Cardiac muscle cell (in vitro differentiated cells and primary cell): Measurements from ENCODE around the gene RUNX2. TPM values are rescaled to one million over a fixed set of nuclear protein-coding genes. Genes with fewer than 3 reads are reported as not detected.

Experiments
- DNase-seq, 2 donors: peaks; one replicate each; pipeline versions ENCODE4 v3.0.0 to v3.0.0-alpha.2; 2010 to 2017; ENCODE audit warnings: low read depth in 1 of 2, low spot score in 1 of 2
- H3K27ac ChIP-seq: fragments of 200-600 bp; sonication (generic); 2 replicates; pipeline ENCODE4 v1.5.1; 2016
- H3K27me3 ChIP-seq: fragments of 200-600 bp; sonication (generic); 2 replicates; pipeline ENCODE4 v1.6.0; 2016; ENCODE audit warnings: control low read depth
- H3K36me3 ChIP-seq: fragments of 200-600 bp; sonication (generic); 2 replicates; pipeline ENCODE4 v1.5.1; 2016; ENCODE audit warnings: control low read depth
- H3K4me1 ChIP-seq: fragments of 200-600 bp; sonication (generic); 2 replicates; pipeline ENCODE4 v1.8.1; 2017; ENCODE audit warnings: low read depth, mild to moderate bottlenecking, mixed run types
- H3K4me3 ChIP-seq: fragments of 200-600 bp; sonication (generic); 2 replicates; pipeline ENCODE4 v1.5.1; 2016; ENCODE audit warnings: mild to moderate bottlenecking
- H3K9me3 ChIP-seq: fragments of 200-600 bp; sonication (generic); 2 replicates; pipeline ENCODE4 v1.5.1; 2017; ENCODE audit warnings: low read depth, mild to moderate bottlenecking, control low read depth
- CTCF ChIP-seq: IDR thresholded peaks from 2 replicates; pipeline ENCODE4 v1.5.1; 2012; ENCODE audit warnings: low read depth, mild to moderate bottlenecking, low read length
- polyA plus RNA-seq: library from polyadenylated mRNA; unstranded; fragments of >200 nt; fragmentation: Nextera tagmentation; extraction: Ambion mirVana; gene quantifications from 2 replicates; pipeline ENCODE4 v1.2.1, GENCODE V29; 2016
- total RNA-seq: library from RNA; depleted of rRNA; stranded (reverse); fragments of >200 nt; gene quantifications from 2 replicates; pipeline ENCODE4 v1.2.3, GENCODE V29; 2016

RUNX2 gene
- total and polyA plus RNA-seq, 2 experiments from 2014 or later = 1.6 to 1.9 TPM

- H3K4me3 ChIP-seq = no peak overlapping the region
- no peaks in the 10 kb centered on the region for H3K27me3 ChIP-seq
- no peak for TF ChIP-seq CTCF
- no peaks in the 10 kb centered on the region for H3K36me3 ChIP-seq
- no peaks in the 10 kb centered on the region for H3K9me3 ChIP-seq
- H3K4me1 ChIP-seq = no peaks in the 10 kb centered on the region
- no peak for DNase-seq
- no peak overlapping the region for H3K27ac ChIP-seq
Observed at GRCh38 chr6:45351667-45352066, 23.5 kb downstream of the RUNX2 start.

GRCh38 chr6:45353654-45354053 lies 25.5 kb downstream of the RUNX2 start:
- no peaks in the 10 kb centered on the region for H3K4me1 ChIP-seq
- no peak for TF ChIP-seq CTCF
- DNase-seq = no peak
- H3K27ac ChIP-seq = no peak overlapping the region
- H3K4me3 ChIP-seq = no peak overlapping the region
- no peaks in the 10 kb centered on the region for H3K36me3 ChIP-seq
- H3K27me3 ChIP-seq = no peaks in the 10 kb centered on the region
- H3K9me3 ChIP-seq = no peaks in the 10 kb centered on the region

- no peak overlapping the region for H3K27ac ChIP-seq
- no peak for TF ChIP-seq CTCF
- no peak for DNase-seq
Observed at GRCh38 chr6:45364466-45364865, 36.3 kb downstream of the RUNX2 start.

DNA sequence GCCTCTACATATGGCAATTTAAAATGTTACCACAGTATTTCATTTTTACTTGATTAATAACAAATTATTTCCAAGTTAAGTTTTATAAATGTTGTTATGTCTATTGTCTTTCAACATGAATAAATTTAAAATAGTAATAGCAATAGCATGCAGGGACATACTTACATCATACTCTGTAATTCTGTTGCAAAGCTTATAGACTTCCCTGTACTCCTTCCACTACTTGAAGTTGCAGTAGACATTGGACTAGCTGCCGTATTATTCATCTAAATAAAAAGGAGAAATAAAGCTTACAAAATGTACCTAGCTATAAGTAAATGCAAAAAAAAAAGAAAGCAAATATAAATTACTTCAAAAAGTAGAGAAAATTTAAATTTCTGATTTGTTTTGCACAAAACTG lies 36.9 kb downstream of the RUNX2 start:
- no peaks in the 10 kb centered on the region for H3K27me3 ChIP-seq
- no peak overlapping the region for H3K27ac ChIP-seq
- H3K4me1 ChIP-seq = no peaks in the 10 kb centered on the region
- no peak for TF ChIP-seq CTCF
- H3K4me3 ChIP-seq = no peak overlapping the region
- DNase-seq = no peak
- no peaks in the 10 kb centered on the region for H3K9me3 ChIP-seq
- no peaks in the 10 kb centered on the region for H3K36me3 ChIP-seq

More at GRCh38 chr6:45364466-45364865, 36.3 kb downstream of the RUNX2 start:
- H3K4me3 ChIP-seq = no peak overlapping the region
- no peaks in the 10 kb centered on the region for H3K27me3 ChIP-seq
- H3K4me1 ChIP-seq = no peaks in the 10 kb centered on the region
- no peaks in the 10 kb centered on the region for H3K9me3 ChIP-seq
- H3K36me3 ChIP-seq = no peaks in the 10 kb centered on the region

DNA sequence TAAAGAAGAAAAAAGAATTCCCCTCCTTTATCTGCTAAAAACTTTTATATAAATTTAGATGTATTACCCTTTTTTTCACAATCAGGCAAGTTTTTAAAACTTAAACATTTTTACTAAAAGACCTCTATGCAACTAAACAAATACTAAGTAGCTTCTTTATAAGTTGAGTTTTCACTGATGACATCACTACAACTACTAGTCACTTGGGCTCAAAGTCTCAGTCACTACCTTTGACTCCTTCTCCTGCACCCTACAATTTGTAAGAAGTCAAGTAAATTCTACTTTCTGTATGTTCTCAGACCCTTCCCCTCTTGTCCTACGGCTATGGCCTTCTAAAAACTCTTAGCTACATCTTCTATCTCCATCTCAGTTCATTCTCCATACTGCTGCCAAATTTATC lies 38.4 kb downstream of the RUNX2 start:
- TF ChIP-seq CTCF = no peak
- Histone ChIP-seq H3K4me3 (no peak overlapping the region), H3K4me1 (no peaks in the 10 kb centered on the region), H3K27ac (no peak overlapping the region), H3K27me3 (no peaks in the 10 kb centered on the region), H3K36me3 (no peaks in the 10 kb centered on the region), H3K9me3 (no peaks in the 10 kb centered on the region)
- DNase-seq = no peak

GRCh38 chr6:45367999-45368398 lies 39.9 kb downstream of the RUNX2 start:
- Histone ChIP-seq H3K27me3 (no peaks in the 10 kb centered on the region), H3K4me3 (no peak overlapping the region), H3K9me3 (no peaks in the 10 kb centered on the region), H3K27ac (no peak overlapping the region), H3K36me3 (no peaks in the 10 kb centered on the region), H3K4me1 (no peaks in the 10 kb centered on the region)
- TF ChIP-seq CTCF = no peak
- no peak for DNase-seq
